SK-N-SH (cell line): Measurements from ENCODE around the gene C12orf57. TPM values are rescaled to one million over a fixed set of nuclear protein-coding genes. Genes with fewer than 3 reads are reported as not detected.

ENCODE experiments used
- CTCF ChIA-PET: fragments of 300-600, 350-600 bp; formaldehyde crosslinking; extraction: SDS; loops from one replicate; lab custom pipeline; 2021; lab: Yijun Ruan, JAX
- POLR2A ChIA-PET: fragments of 350-600 bp; sonication (Branson Sonifier 250); formaldehyde crosslinking; extraction: SDS; loops from one replicate; lab custom pipeline; 2020; ENCODE audit warnings: antibody characterized with exemption, inconsistent platforms; lab: Yijun Ruan, JAX
- DNase-seq: peaks from one replicate; pipeline ENCODE4 v3.0.0; 2012
- H2AFZ ChIP-seq: fragments of 200-600 bp; sonication (generic); 2 replicates; pipeline ENCODE4 v1.8.1; 2016; ENCODE audit warnings: antibody characterized with exemption, mild to moderate bottlenecking, low read depth
- H3F3A ChIP-seq: fragments of 200-600 bp; sonication (generic); replicated peaks from 2 replicates; pipeline ENCODE3; 2016; ENCODE audit warnings: antibody characterized with exemption, mild to moderate bottlenecking; ENCODE audit not compliant: insufficient read depth
- H3K27ac ChIP-seq, 2 experiments: fragments of 200-500 bp in 1 of 2; fragments of 200-600 bp in 1 of 2; sonication (Bioruptor generic) in 1 of 2; sonication (generic), shearing (Covaris generic) in 1 of 2; 2 replicates each; pipeline versions ENCODE4 v1.5.1 to v1.6.1; 2014 to 2016; ENCODE audit warnings: low read depth in 2 of 2, inconsistent platforms in 1 of 2, low read length in 1 of 2, mild to moderate bottlenecking in 1 of 2, mixed read lengths in 1 of 2
- H3K27me3 ChIP-seq: fragments of 200-600 bp; sonication (generic), shearing (Covaris generic); 2 replicates; pipeline ENCODE4 v1.6.1; 2016; ENCODE audit warnings: mixed run types; ENCODE audit not compliant: insufficient read depth
- H3K36me3 ChIP-seq, 2 experiments: fragments of 200-500 bp in 1 of 2; fragments of 200-600 bp in 1 of 2; sonication (Bioruptor generic) in 1 of 2; sonication (generic) in 1 of 2; replicated peaks in 1 of 2; 2 replicates each; pipeline versions ENCODE3 to v1.5.1; 2014 to 2016; ENCODE audit warnings: low read length in 1 of 2, mild to moderate bottlenecking in 1 of 2; ENCODE audit not compliant: insufficient read depth in 2 of 2, control insufficient read depth in 1 of 2
- H3K4me1 ChIP-seq, 2 experiments: fragments of 200-500 bp in 1 of 2; fragments of 200-600 bp in 1 of 2; sonication (Bioruptor generic) in 1 of 2; sonication (generic), shearing (Covaris generic) in 1 of 2; 2 replicates each; pipeline versions ENCODE4 v1.5.1 to v1.6.1; 2014 to 2016; ENCODE audit warnings: low read depth in 1 of 2, low read length in 1 of 2, mixed run types in 1 of 2; ENCODE audit not compliant: insufficient read depth in 2 of 2, control insufficient read depth in 1 of 2
- H3K4me2 ChIP-seq: fragments of 200-600 bp; sonication (generic), shearing (Covaris generic); 2 replicates; pipeline ENCODE4 v1.6.1; 2017; ENCODE audit warnings: mixed run types
- H3K4me3 ChIP-seq, 2 experiments: fragments of 200-500 bp in 1 of 2; fragments of 200-600 bp in 1 of 2; sonication (Bioruptor generic) in 1 of 2; sonication (generic), shearing (Covaris generic) in 1 of 2; 2 replicates each; pipeline versions ENCODE4 v1.5.1 to v1.8.1; 2014 to 2016; ENCODE audit warnings: low read depth in 2 of 2, inconsistent platforms in 1 of 2, low read length in 1 of 2, mild to moderate bottlenecking in 1 of 2, mixed read lengths in 1 of 2, moderate library complexity in 1 of 2
- H3K79me2 ChIP-seq: fragments of 200-600 bp; sonication (generic); 2 replicates; pipeline ENCODE4 v1.8.1; 2017; ENCODE audit warnings: mild to moderate bottlenecking; ENCODE audit not compliant: insufficient read depth
- H3K9ac ChIP-seq: fragments of 200-600 bp; sonication (generic); 2 replicates; pipeline ENCODE4 v1.6.1; 2017; ENCODE audit warnings: mixed run types
- H3K9me2 ChIP-seq: fragments of 200-600 bp; sonication (generic); 2 replicates; pipeline ENCODE4 v1.6.1; 2017; ENCODE audit warnings: mixed run types
- H3K9me3 ChIP-seq: fragments of 200-600 bp; sonication (generic); 2 replicates; pipeline ENCODE4 v1.6.1; 2017; ENCODE audit warnings: mixed run types, mild to moderate bottlenecking, moderate library complexity
- H4K20me1 ChIP-seq: fragments of 200-600 bp; sonication (generic); 2 replicates; pipeline ENCODE4 v1.6.1; 2017; ENCODE audit warnings: mild to moderate bottlenecking, mixed run types; ENCODE audit not compliant: insufficient read depth
- EZH2phosphoT487 ChIP-seq: fragments of 200-600 bp; sonication (generic); IDR thresholded peaks from 2 replicates; pipeline ENCODE4 v1.6.1; 2017; ENCODE audit warnings: low read depth, mixed run types, mild to moderate bottlenecking, antibody characterized with exemption, moderate library complexity, borderline replicate concordance
- GABPA ChIP-seq: IDR thresholded peaks from 2 replicates; pipeline ENCODE4 v1.4.0; 2012; ENCODE audit warnings: low read depth, mild to moderate bottlenecking
- GATA2 ChIP-seq: sonication (generic); formaldehyde crosslinking; IDR thresholded peaks from 2 replicates; pipeline ENCODE4 v1.5.0; 2020; ENCODE audit warnings: mild to moderate bottlenecking, missing genetic modification reagents
- NFIC ChIP-seq: IDR thresholded peaks from 2 replicates; pipeline ENCODE4 v1.4.0; 2012; ENCODE audit warnings: borderline replicate concordance
- PBX3 ChIP-seq: IDR thresholded peaks from 2 replicates; pipeline ENCODE4; 2012
- RFX5 ChIP-seq: IDR thresholded peaks from 2 replicates; pipeline ENCODE4 v1.6.1; 2012; ENCODE audit warnings: mild to moderate bottlenecking, improper control_type of control experiment, low read length
- RXRA ChIP-seq: IDR thresholded peaks from 2 replicates; pipeline ENCODE4 v1.4.0; 2012; ENCODE audit warnings: low read depth, mild to moderate bottlenecking, borderline replicate concordance
- SIN3A ChIP-seq: IDR thresholded peaks from 2 replicates; pipeline ENCODE4 v1.6.1; 2012; ENCODE audit warnings: low read depth, mild to moderate bottlenecking, low read length, moderate library complexity, borderline replicate concordance
- ZBTB33 ChIP-seq: IDR thresholded peaks from 2 replicates; pipeline ENCODE4 v1.4.0; 2012; ENCODE audit warnings: low read depth, borderline replicate concordance
- WGBS: methylation state at CpG from one replicate; pipeline ENCODE4 v1.1.6; 2017; ENCODE audit warnings: low lambda C conversion rate; 5-methylcytosine and 5-hydroxymethylcytosine counted together
- polyA plus RNA-seq, 3 experiments: library from polyadenylated mRNA; depleted of rRNA; stranded (reverse); fragments of >200 nt; gene quantifications; 2 replicates each; pipeline ENCODE4 v1.2.3, GENCODE V29; 2012
- TF ChIP-seq, protein P1 (sequence below): fragments of 200-600 bp; sonication (generic); IDR thresholded peaks from 2 replicates; pipeline ENCODE4 v1.6.1; 2017; ENCODE audit warnings: antibody characterized with exemption, mild to moderate bottlenecking, moderate library complexity

C12orf57 gene
- polyA plus RNA-seq, 1 of the 3 experiments (the other 2 are of a cell fraction) = 659 TPM

DNA sequence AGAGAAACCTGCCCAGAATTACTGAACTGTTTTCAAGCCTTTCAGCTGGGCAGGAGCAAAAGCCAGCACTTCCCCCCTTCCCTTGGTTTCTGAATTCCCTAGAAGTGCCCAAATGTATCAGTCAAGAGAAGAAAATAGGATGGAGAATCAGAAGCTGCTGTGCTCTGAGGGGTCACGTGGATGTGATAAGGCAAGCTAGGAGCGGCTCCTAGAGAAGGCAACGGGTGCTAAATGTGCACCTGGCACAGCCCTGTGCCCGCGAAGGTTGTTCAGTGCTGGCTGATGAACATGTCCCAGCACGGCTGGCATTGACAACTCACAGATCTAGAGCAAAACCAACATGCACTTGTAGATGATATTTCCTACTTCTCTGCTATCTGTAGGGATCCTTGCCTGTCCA is 35.2 kb downstream of the C12orf57 start:
- CTCF ChIA-PET = interaction anchor here (0.8 to 1.9 kb wide), 3 partner anchors 39 to 163 kb away, joined by 3 to 4 read pairs (median 3); partner anchors contain the start of gene LPCAT3
- POLR2A ChIA-PET = no interaction called here
- H3K9ac ChIP-seq = no peak overlapping the region
- H3K79me2 ChIP-seq = no peaks in the 10 kb centered on the region
- WGBS = 88% methylated on average over 4 of the region's 6 CpGs
- no peak for TF ChIP-seq NFIC
- no peak for TF ChIP-seq PBX3
- TF ChIP-seq RXRA = no peak
- H3K4me2 ChIP-seq = no peak overlapping the region
- no peak for DNase-seq
- H3K36me3 ChIP-seq = peaks cover 51 to 78% of the 10 kb centered on the region in 2 experiments
- no peaks in the 10 kb centered on the region for H3F3A ChIP-seq
- H3K27me3 ChIP-seq = no peaks in the 10 kb centered on the region
- H3K9me3 ChIP-seq = no peaks in the 10 kb centered on the region
- no peak overlapping the region; a peak in 1 of 4 replicates for H3K27ac ChIP-seq
- H4K20me1 ChIP-seq = no peaks in the 10 kb centered on the region
- no peaks in the 10 kb centered on the region for H3K4me1 ChIP-seq
- no peak overlapping the region for H2AFZ ChIP-seq
- no peak overlapping the region for H3K4me3 ChIP-seq
- H3K9me2 ChIP-seq = no peaks in the 10 kb centered on the region

GRCh38 chr12:6979453-6979852 is 35.6 kb downstream of the C12orf57 start:
- Histone ChIP-seq H2AFZ (no peak overlapping the region), H3K4me1 (no peaks in the 10 kb centered on the region), H3K4me2 (no peak overlapping the region), H3K9me2 (no peaks in the 10 kb centered on the region), H4K20me1 (no peaks in the 10 kb centered on the region), H3K27ac (no peak overlapping the region), H3K36me3 (peaks cover 51 to 74% of the 10 kb centered on the region in 2 experiments), H3K9me3 (no peaks in the 10 kb centered on the region), H3F3A (no peaks in the 10 kb centered on the region), H3K27me3 (no peaks in the 10 kb centered on the region), H3K79me2 (no peaks in the 10 kb centered on the region), H3K9ac (no peak overlapping the region), H3K4me3 (no peak overlapping the region)
- no peak for DNase-seq
- WGBS = 95% methylated on average over 3 of the region's 3 CpGs
- POLR2A ChIA-PET = no interaction called here
- CTCF ChIA-PET = interaction anchor here (0.8 to 1.9 kb wide), 3 partner anchors 39 to 163 kb away, joined by 3 to 4 read pairs (median 3); partner anchors contain the start of gene LPCAT3
- no peak for TF ChIP-seq ZBTB33
- no peak for TF ChIP-seq GATA2
- TF ChIP-seq RFX5 = no peak
- no peak for TF ChIP-seq SIN3A
- TF ChIP-seq, protein P1, sequence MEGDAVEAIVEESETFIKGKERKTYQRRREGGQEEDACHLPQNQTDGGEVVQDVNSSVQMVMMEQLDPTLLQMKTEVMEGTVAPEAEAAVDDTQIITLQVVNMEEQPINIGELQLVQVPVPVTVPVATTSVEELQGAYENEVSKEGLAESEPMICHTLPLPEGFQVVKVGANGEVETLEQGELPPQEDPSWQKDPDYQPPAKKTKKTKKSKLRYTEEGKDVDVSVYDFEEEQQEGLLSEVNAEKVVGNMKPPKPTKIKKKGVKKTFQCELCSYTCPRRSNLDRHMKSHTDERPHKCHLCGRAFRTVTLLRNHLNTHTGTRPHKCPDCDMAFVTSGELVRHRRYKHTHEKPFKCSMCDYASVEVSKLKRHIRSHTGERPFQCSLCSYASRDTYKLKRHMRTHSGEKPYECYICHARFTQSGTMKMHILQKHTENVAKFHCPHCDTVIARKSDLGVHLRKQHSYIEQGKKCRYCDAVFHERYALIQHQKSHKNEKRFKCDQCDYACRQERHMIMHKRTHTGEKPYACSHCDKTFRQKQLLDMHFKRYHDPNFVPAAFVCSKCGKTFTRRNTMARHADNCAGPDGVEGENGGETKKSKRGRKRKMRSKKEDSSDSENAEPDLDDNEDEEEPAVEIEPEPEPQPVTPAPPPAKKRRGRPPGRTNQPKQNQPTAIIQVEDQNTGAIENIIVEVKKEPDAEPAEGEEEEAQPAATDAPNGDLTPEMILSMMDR = no peak
- no peak for TF ChIP-seq EZH2phosphoT487
- no peak for TF ChIP-seq GABPA
